LNCAP (cell line): ENCODE measurements around the gene PGAP1.

Source experiments
- CTCF ChIP-seq: fragments of 450-650 bp; IDR thresholded peaks from 2 replicates; pipeline ENCODE4 v1.5.1; 2017; ENCODE audit warnings: mild to moderate bottlenecking

The PGAP1 gene

GRCh38 chr2:196949116-196949515 is 22.6 kb upstream of the PGAP1 start:
- no peak for TF ChIP-seq CTCF

- no peak for TF ChIP-seq CTCF
Observed at GRCh38 chr2:196944570-196944969, 18.1 kb upstream of the PGAP1 start.

GRCh38 chr2:196941398-196942078 is 15.0 kb upstream of the PGAP1 start:
- TF ChIP-seq CTCF, result no peak

GRCh38 chr2:196939371-196939770 is 12.9 kb upstream of the PGAP1 start:
- TF ChIP-seq CTCF, result no peak

GRCh38 chr2:196935432-196935831 is 8.9 kb upstream of the PGAP1 start:
- no peak for TF ChIP-seq CTCF

GRCh38 chr2:196934672-196935071 is 8.2 kb upstream of the PGAP1 start:
- TF ChIP-seq CTCF, result no peak

GRCh38 chr2:196931555-196931954 is 5.0 kb upstream of the PGAP1 start:
- no peak for TF ChIP-seq CTCF
